HepG2 (cell line): ENCODE results near the gene FSCN2. TPM values are rescaled to one million over a fixed set of nuclear protein-coding genes. Genes with fewer than 3 reads are reported as not detected.

ENCODE experiments used
- CBX1 ChIP-seq: IDR thresholded peaks from one replicate; pipeline ENCODE4 v1.6.1; 2016; ENCODE audit warnings: antibody characterized with exemption, low read depth
- CREB1 ChIP-seq, 2 experiments: fragments of 450-650 bp in 1 of 2; IDR thresholded peaks; 2 replicates each; pipeline ENCODE4 v1.6.1; 2016 to 2017; ENCODE audit warnings: control low read depth in 1 of 2, mild to moderate bottlenecking in 1 of 2, missing compliant biosample characterization in 1 of 2, missing genetic modification characterization in 1 of 2
- FOXA3 ChIP-seq: IDR thresholded peaks from 2 replicates; pipeline ENCODE4 v1.6.1; 2016; ENCODE audit warnings: missing genetic modification reagents, missing compliant biosample characterization
- MIER3 ChIP-seq: IDR thresholded peaks from 2 replicates; pipeline ENCODE4 v1.6.1; 2016; ENCODE audit warnings: missing compliant biosample characterization, borderline replicate concordance
- PHF8 ChIP-seq: sonication (generic); formaldehyde crosslinking; IDR thresholded peaks from 2 replicates; pipeline ENCODE4 v1.5.0; 2020; ENCODE audit warnings: missing genetic modification reagents
- SATB2 ChIP-seq: sonication (generic); formaldehyde crosslinking; IDR thresholded peaks from 2 replicates; pipeline ENCODE4 v1.5.0; 2020; ENCODE audit warnings: missing genetic modification reagents
- TBP ChIP-seq: sonication (generic); formaldehyde crosslinking; IDR thresholded peaks from 2 replicates; pipeline ENCODE4 v1.5.0; 2020; ENCODE audit warnings: missing genetic modification reagents
- TCF12 ChIP-seq, 2 experiments: fragments of 450-650 bp in 1 of 2; sonication (generic) in 1 of 2; formaldehyde crosslinking in 1 of 2; IDR thresholded peaks; 2 replicates each; pipeline versions ENCODE4 v1.6.1 to v1.8.0; 2017 to 2022; ENCODE audit warnings: antibody characterized with exemption in 1 of 2, mild to moderate bottlenecking in 1 of 2, missing genetic modification reagents in 1 of 2, moderate library complexity in 1 of 2
- TRIM24 ChIP-seq: sonication (generic); formaldehyde crosslinking; IDR thresholded peaks from 2 replicates; pipeline ENCODE4 v1.8.0; 2022; ENCODE audit warnings: mild to moderate bottlenecking, missing genetic modification reagents
- ZIK1 ChIP-seq: sonication (generic); formaldehyde crosslinking; IDR thresholded peaks from 2 replicates; pipeline ENCODE4 v1.5.0; 2020; ENCODE audit warnings: mild to moderate bottlenecking, low read depth, missing genetic modification reagents, borderline replicate concordance
- ZMYM4 ChIP-seq: sonication (generic); formaldehyde crosslinking; IDR thresholded peaks from 2 replicates; pipeline ENCODE4 v1.8.1; 2023; ENCODE audit warnings: mild to moderate bottlenecking, missing genetic modification reagents
- ZNF24 ChIP-seq: fragments of 450-650 bp; IDR thresholded peaks from 2 replicates; pipeline ENCODE4 v1.6.1; 2017; ENCODE audit warnings: antibody characterized with exemption, mild to moderate bottlenecking
- ZNF282 ChIP-seq: fragments of 450-650 bp; IDR thresholded peaks from 2 replicates; pipeline ENCODE4 v1.6.1; 2018; ENCODE audit not compliant: partially characterized antibody
- ZNF292 ChIP-seq: sonication (generic); formaldehyde crosslinking; IDR thresholded peaks from 2 replicates; pipeline ENCODE4 v1.8.1; 2022; ENCODE audit warnings: mild to moderate bottlenecking, low read depth, missing genetic modification reagents, borderline replicate concordance
- ZNF30 ChIP-seq: sonication (generic); formaldehyde crosslinking; IDR thresholded peaks from 2 replicates; pipeline ENCODE4 v1.5.0; 2020; ENCODE audit warnings: mild to moderate bottlenecking, missing genetic modification reagents
- ZNF331 ChIP-seq: sonication (generic); formaldehyde crosslinking; IDR thresholded peaks from 2 replicates; pipeline ENCODE4 v1.4.0; 2020; ENCODE audit warnings: missing genetic modification reagents
- ZNF335 ChIP-seq: sonication (generic); formaldehyde crosslinking; IDR thresholded peaks from 2 replicates; pipeline ENCODE4 v1.4.0; 2020; ENCODE audit warnings: missing genetic modification reagents
- ZNF33A ChIP-seq: sonication (generic); formaldehyde crosslinking; IDR thresholded peaks from 2 replicates; pipeline ENCODE4 v1.5.1; 2020; ENCODE audit warnings: missing genetic modification reagents, mild to moderate bottlenecking, moderate library complexity, borderline replicate concordance
- ZNF556 ChIP-seq: sonication (generic); formaldehyde crosslinking; IDR thresholded peaks from 2 replicates; pipeline ENCODE4 v1.4.0; 2020; ENCODE audit warnings: mild to moderate bottlenecking, missing genetic modification reagents, borderline replicate concordance
- ZNF644 ChIP-seq: IDR thresholded peaks from 2 replicates; pipeline ENCODE4 v1.6.1; 2016; ENCODE audit warnings: low read depth
- ZNF841 ChIP-seq: sonication (generic); formaldehyde crosslinking; IDR thresholded peaks from 2 replicates; pipeline ENCODE4 v1.8.1; 2023; ENCODE audit warnings: missing genetic modification reagents, borderline replicate concordance
- polyA plus RNA-seq, 8 experiments: library from polyadenylated mRNA; depleted of rRNA in 3 of 8; stranded (reverse) in 7 of 8; unstranded in 1 of 8; fragments of >200 nt; fragmentation: Illumina TruSeq in 4 of 8; extraction: Trizol in 4 of 8; gene quantifications; 2 replicates each; pipeline versions ENCODE4 v1.2.1 to v1.2.3, GENCODE V29; 2011 to 2016; ENCODE audit warnings: low read depth in 4 of 8, missing spikeins in 1 of 8, mixed read lengths in 1 of 8; ENCODE audit not compliant: insufficient read depth in 1 of 8
- total RNA-seq, 5 experiments: library from RNA; depleted of rRNA; stranded (reverse); fragments of >200 nt; fragmentation: Illumina TruSeq; extraction: Trizol; gene quantifications; 2 replicates each; pipeline ENCODE4 v1.2.3, GENCODE V29; 2016; ENCODE audit warnings: low read depth in 1 of 5
- TF ChIP-seq, protein P1 (sequence below): sonication (generic); formaldehyde crosslinking; IDR thresholded peaks from 2 replicates; pipeline ENCODE4 v1.5.1; 2020; ENCODE audit warnings: missing genetic modification reagents, mild to moderate bottlenecking, borderline replicate concordance
- TF ChIP-seq, protein P2 (sequence below): sonication (generic); formaldehyde crosslinking; IDR thresholded peaks from 2 replicates; pipeline ENCODE4 v1.4.0; 2020; ENCODE audit warnings: mild to moderate bottlenecking, missing genetic modification reagents
- TF ChIP-seq, protein P3 (sequence below): IDR thresholded peaks from 2 replicates; pipeline ENCODE4 v1.6.1; 2016; ENCODE audit warnings: missing biosample characterization, missing genetic modification reagents, low read depth
- TF ChIP-seq, protein P4 (sequence below): sonication (generic); formaldehyde crosslinking; IDR thresholded peaks from 2 replicates; pipeline ENCODE4 v1.5.0; 2020; ENCODE audit warnings: missing genetic modification reagents

Gene FSCN2
- total and polyA plus RNA-seq, 2 of the 13 experiments (the other 11 are each of a cell fraction or from before 2014, with no cell fraction given), result 0.09 TPM; not detected in 1

DNA sequence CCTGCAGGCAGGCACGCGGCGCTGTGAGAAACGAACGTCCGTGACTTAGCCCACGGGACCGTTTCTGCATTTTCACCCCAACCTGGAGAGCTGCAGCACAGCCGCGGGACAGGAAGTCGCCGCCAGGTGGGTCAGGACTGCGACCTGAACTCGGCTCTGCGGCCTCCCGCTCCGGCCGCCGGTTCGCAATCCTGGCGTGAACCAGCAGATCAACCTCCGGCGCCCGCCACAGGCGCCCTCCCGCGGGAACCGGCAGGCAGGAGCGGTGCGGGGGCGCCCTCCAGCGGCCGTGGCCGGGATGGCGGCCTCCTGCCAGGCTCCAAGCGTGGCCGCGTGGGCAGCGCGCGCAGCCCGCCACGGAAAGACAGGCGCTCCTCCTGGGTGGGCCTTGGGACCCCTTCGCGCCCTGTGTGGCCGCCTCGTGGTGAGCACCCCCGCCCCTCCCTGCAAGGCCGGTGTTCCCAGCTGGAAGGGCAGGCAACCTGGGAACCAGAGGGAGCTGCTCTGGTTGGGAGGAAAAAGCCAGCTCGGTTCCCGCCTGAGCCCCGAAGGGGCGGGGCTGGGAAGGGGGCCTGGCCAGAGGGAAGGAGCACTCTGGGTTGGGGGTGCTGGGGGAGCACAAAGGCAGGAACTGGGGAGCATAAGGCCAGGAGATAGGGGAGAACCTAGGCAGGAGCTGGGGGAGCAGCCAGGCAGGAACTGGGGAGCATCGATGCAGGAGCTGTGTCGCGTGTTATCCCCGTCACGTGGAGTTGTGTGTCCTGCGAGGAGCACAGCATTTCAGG, 43.8 kb upstream of the FSCN2 start (continued):
- TF ChIP-seq TBP (no peak), ZNF841 (no peak), FOXA3 (CRISPR knock-in tag) (peak; percentile 39), CREB1 (IDR thresholded peaks at IDR 0.05) (no peak; the same call in 1 of the 2 replicates), CREB1 (CRISPR knock-in tag; IDR thresholded peaks at IDR 0.05) (no peak), ZNF33A (CRISPR knock-in tag) (no peak), CBX1 (peak; percentile 59), ZNF335 (CRISPR knock-in tag) (0 out of 2 replicates have a peak, but pooled peaks have one; percentile 46), ZNF24 (peak; percentile 58; the same call in 1 of the 2 replicates), ZNF331 (peak; percentile 75), SATB2 (CRISPR knock-in tag) (no peak), MIER3 (CRISPR knock-in tag) (no peak; the same call in 1 of the 2 replicates), ZIK1 (CRISPR knock-in tag) (peak; percentile 91; the same call in 1 of the 2 replicates), ZMYM4 (CRISPR knock-in tag) (peak; percentile 63; the same call in 1 of the 2 replicates), ZNF30 (CRISPR knock-in tag) (no peak), ZNF556 (CRISPR knock-in tag) (peak; percentile 89), TCF12 (IDR thresholded peaks at IDR 0.05) (no peak), TCF12 (CRISPR knock-in tag; IDR thresholded peaks at IDR 0.05) (peak; percentile 60; the same call in 1 of the 2 replicates), ZNF292 (CRISPR knock-in tag) (no peak), ZNF644 (no peak), ZNF282 (no peak), TRIM24 (no peak), PHF8 (CRISPR knock-in tag) (peak; percentile 47; the same call in 1 of the 2 replicates)
- TF ChIP-seq, protein P1, sequence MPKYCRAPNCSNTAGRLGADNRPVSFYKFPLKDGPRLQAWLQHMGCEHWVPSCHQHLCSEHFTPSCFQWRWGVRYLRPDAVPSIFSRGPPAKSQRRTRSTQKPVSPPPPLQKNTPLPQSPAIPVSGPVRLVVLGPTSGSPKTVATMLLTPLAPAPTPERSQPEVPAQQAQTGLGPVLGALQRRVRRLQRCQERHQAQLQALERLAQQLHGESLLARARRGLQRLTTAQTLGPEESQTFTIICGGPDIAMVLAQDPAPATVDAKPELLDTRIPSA (CRISPR knock-in tag), result no peak
- TF ChIP-seq, protein P2, sequence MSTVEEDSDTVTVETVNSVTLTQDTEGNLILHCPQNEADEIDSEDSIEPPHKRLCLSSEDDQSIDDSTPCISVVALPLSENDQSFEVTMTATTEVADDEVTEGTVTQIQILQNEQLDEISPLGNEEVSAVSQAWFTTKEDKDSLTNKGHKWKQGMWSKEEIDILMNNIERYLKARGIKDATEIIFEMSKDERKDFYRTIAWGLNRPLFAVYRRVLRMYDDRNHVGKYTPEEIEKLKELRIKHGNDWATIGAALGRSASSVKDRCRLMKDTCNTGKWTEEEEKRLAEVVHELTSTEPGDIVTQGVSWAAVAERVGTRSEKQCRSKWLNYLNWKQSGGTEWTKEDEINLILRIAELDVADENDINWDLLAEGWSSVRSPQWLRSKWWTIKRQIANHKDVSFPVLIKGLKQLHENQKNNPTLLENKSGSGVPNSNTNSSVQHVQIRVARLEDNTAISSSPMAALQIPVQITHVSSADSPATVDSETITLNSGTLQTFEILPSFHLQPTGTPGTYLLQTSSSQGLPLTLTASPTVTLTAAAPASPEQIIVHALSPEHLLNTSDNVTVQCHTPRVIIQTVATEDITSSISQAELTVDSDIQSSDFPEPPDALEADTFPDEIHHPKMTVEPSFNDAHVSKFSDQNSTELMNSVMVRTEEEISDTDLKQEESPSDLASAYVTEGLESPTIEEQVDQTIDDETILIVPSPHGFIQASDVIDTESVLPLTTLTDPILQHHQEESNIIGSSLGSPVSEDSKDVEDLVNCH (CRISPR knock-in tag), result no peak
- TF ChIP-seq, protein P3, sequence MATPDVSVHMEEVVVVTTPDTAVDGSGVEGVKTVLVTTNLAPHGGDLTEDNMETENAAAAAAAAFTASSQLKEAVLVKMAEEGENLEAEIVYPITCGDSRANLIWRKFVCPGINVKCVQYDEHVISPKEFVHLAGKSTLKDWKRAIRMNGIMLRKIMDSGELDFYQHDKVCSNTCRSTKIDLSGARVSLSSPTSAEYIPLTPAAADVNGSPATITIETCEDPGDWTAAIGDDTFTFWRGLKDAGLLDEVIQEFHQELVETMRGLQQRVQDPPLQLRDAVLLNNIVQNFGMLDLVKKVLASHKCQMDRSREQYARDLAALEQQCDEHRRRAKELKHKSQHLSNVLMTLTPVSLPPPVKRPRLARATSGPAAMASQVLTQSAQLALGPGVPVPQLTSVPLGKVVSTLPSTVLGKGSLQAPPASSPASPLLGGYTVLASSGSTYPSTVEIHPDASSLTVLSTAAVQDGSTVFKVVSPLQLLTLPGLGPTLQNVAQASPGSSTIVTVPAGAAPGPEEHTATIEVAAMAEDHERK (CRISPR knock-in tag), result no peak
- TF ChIP-seq, protein P4, sequence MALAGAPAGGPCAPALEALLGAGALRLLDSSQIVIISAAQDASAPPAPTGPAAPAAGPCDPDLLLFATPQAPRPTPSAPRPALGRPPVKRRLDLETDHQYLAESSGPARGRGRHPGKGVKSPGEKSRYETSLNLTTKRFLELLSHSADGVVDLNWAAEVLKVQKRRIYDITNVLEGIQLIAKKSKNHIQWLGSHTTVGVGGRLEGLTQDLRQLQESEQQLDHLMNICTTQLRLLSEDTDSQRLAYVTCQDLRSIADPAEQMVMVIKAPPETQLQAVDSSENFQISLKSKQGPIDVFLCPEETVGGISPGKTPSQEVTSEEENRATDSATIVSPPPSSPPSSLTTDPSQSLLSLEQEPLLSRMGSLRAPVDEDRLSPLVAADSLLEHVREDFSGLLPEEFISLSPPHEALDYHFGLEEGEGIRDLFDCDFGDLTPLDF (CRISPR knock-in tag), result peak; percentile 62
